ENCODE measurements around the gene PTPRU.

PTPRU gene

DNA sequence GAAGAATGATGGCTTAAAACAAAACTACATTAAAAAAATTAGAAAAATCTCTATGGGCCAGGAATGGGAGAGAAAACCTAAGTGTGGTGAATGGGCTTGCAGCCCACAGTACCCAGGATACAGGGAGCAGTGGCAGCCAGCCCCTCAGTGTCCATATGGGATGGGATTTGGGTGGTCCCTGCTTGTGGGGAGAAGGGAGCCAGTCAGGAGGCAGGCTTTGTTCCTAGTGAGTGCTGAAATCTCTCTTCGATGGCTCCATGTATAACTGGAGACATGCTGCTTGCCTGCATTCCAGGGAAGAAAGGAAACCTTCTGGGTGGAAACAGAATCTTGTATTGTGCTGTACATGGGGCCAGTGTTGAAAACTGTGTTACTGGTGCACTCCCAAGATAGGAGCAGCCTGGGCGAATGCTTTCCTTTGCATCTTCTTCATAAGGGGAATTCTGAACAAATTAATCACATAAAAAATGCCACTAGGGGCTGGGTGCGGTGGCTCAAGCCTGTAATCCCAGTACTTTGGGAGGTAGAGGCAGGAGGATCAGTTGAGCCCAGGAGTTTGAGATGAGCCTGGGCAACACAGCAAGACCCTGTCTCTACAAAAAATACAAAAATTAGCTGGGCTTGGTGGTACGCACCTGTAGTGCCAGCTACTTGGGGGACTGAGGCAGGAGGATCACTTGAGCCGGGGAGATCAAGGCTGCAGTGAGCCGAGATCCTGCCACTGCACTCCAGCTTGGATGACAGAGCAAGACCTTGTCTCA lies 36.0 kb downstream of the PTPRU start:
- DNase-seq (ENCODE audit: low read depth) = no peak
- peak overlapping the region; percentile 23 for H3K4me3 ChIP-seq (ENCODE audit: low read length)
- TF ChIP-seq, protein P1, sequence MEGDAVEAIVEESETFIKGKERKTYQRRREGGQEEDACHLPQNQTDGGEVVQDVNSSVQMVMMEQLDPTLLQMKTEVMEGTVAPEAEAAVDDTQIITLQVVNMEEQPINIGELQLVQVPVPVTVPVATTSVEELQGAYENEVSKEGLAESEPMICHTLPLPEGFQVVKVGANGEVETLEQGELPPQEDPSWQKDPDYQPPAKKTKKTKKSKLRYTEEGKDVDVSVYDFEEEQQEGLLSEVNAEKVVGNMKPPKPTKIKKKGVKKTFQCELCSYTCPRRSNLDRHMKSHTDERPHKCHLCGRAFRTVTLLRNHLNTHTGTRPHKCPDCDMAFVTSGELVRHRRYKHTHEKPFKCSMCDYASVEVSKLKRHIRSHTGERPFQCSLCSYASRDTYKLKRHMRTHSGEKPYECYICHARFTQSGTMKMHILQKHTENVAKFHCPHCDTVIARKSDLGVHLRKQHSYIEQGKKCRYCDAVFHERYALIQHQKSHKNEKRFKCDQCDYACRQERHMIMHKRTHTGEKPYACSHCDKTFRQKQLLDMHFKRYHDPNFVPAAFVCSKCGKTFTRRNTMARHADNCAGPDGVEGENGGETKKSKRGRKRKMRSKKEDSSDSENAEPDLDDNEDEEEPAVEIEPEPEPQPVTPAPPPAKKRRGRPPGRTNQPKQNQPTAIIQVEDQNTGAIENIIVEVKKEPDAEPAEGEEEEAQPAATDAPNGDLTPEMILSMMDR (conservative IDR thresholded peaks at IDR 0.05; ENCODE audit: low read depth, low read length) = no peak

DNA sequence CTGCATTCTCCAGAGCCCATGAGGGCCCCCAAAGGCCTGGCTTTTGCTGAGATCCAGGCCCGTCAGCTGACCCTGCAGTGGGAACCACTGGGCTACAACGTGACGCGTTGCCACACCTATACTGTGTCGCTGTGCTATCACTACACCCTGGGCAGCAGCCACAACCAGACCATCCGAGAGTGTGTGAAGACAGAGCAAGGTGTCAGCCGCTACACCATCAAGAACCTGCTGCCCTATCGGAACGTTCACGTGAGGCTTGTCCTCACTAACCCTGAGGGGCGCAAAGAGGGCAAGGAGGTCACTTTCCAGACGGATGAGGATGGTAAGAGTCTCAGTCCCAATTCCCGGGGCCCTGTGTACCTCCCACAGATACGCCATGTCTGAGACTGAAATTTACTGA lies 39.1 kb downstream of the PTPRU start:
- TF ChIP-seq, protein P1 (conservative IDR thresholded peaks at IDR 0.05; ENCODE audit: low read depth, low read length) = no peak
- H3K4me3 ChIP-seq (ENCODE audit: low read length) = no peak overlapping the region
- DNase-seq (ENCODE audit: low read depth) = no peak

DNA sequence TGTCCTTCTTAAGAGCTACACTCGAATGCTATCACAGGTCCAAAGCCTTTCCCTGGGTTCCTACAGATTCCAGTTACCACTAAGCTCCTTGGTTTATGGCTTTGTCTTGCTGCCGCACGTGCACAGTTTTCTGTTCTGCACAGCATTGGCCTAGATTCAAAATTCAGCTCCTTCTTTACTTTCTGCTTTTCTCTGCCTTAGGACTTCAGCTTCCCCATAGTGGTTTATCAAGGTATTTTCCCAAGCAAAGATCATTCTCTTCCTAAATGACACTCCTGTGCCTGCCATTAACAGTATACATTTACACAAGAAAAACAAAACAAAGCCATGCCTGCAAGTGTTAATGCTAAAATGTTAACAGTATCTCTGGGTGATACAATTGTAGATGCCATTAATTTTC lies 41.8 kb downstream of the PTPRU start:
- TF ChIP-seq, protein P1 (conservative IDR thresholded peaks at IDR 0.05; ENCODE audit: low read depth, low read length) = no peak

DNA sequence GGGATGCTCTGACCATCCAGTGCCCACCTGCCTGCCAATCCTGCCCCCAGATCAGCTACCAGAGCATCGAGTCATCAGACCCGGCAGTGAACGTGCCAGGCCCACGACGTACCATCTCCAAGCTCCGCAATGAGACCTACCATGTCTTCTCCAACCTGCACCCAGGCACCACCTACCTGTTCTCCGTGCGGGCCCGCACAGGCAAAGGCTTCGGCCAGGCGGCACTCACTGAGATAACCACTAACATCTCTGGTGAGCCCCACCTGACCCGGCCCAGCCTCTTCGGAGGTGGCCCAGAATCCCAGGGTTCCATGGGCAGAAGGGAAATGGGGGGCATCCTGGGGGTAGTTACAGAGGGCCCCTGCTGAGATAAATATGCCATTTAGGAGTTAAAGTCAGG lies 43.1 kb downstream of the PTPRU start:
- H3K4me3 ChIP-seq (ENCODE audit: low read length) = no peak overlapping the region
- TF ChIP-seq, protein P1 (conservative IDR thresholded peaks at IDR 0.05; ENCODE audit: low read depth, low read length) = no peak
- no peak for DNase-seq (ENCODE audit: low read depth)

More for the DNA sequence above, 41.8 kb downstream of the PTPRU start:
- no peak overlapping the region for H3K4me3 ChIP-seq (ENCODE audit: low read length)
- no peak for DNase-seq (ENCODE audit: low read depth)

DNA sequence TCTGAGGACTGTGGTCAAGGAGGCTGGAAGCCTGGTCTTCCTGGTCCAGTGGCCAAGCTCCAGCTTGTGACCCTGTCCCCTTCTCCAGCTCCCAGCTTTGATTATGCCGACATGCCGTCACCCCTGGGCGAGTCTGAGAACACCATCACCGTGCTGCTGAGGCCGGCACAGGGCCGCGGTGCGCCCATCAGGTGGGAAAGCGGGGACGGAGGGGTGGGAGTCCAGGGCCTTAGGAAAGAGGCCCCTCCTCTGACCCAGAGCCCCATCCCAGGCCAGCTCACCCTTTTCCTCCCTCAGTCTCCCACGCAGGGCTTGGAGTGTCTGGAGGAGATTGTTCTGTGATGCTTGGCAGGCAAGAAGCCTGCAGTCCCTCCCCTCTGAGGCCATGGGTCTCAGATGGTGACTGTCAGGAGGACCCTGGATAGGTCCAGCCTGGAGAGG lies 43.6 kb downstream of the PTPRU start:
- TF ChIP-seq, protein P1 (conservative IDR thresholded peaks at IDR 0.05; ENCODE audit: low read depth, low read length) = no peak
- DNase-seq (ENCODE audit: low read depth) = no peak
- no peak overlapping the region for H3K4me3 ChIP-seq (ENCODE audit: low read length)

DNA sequence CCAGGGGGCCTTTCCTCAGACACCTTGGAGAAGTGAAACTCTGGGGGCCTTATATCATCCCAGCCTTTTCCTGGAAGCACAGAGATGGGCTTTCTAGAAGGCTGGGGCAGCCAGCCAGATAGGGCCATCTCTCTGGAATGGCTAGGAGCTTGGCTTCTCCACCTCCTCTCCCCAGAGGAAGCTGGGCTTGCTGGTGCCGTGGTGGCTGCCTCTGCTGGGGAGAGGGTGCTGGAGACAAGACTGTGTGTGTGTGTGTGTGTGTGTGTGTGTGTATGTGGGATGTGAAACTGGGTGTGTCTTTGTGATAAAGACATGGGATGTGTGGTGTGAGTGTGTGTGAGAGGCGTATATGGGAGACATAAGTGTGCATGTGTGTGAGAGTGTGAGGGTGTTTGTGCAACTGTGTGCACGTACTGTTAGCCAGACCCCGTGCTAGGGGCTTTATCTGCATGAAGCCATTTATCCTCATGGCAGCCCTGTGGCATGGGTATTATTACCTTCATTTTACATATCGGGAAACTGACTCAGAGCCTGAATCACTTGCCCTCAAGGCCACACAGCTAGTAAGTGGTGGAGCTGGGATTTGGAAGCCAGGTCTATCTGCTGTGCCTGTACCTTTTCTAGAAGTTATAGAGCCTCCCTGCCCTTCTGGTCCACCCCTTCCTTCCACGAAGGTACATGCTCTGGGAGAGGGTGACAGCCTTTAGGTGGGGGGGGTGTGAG lies 44.2 kb downstream of the PTPRU start:
- TF ChIP-seq, protein P1 (conservative IDR thresholded peaks at IDR 0.05; ENCODE audit: low read depth, low read length) = no peak
- H3K4me3 ChIP-seq (ENCODE audit: low read length) = no peak overlapping the region
- no peak for DNase-seq (ENCODE audit: low read depth)
